GM10266 (cell line): ENCODE measurements around the gene HNMT.

ENCODE experiments used
- DNase-seq: peaks from one replicate; pipeline ENCODE4 v3.0.0; 2012; ENCODE audit errors: extremely low spot score
- CTCF ChIP-seq: IDR thresholded peaks from 2 replicates; pipeline ENCODE4 v1.5.1; 2012; ENCODE audit warnings: mild to moderate bottlenecking, low read depth; ENCODE audit not compliant: control insufficient read depth, insufficient read depth; ENCODE audit errors: missing control alignments

HNMT gene

GRCh38 chr2:137929519-137929916 is 34.8 kb upstream of the HNMT start:
- DNase-seq = no peak

GRCh38 chr2:137930146-137930545 is 34.1 kb upstream of the HNMT start:
- TF ChIP-seq CTCF = no peak
- DNase-seq = no peak

More at GRCh38 chr2:137929519-137929916, 34.8 kb upstream of the HNMT start:
- TF ChIP-seq CTCF = no peak

- no peak for DNase-seq
- no peak for TF ChIP-seq CTCF
These were observed 28.7 kb upstream of the HNMT start for GRCh38 chr2:137935591-137935990.

GRCh38 chr2:137937246-137937645 is 27.0 kb upstream of the HNMT start:
- no peak for DNase-seq
- TF ChIP-seq CTCF = no peak

- TF ChIP-seq CTCF = no peak
- no peak for DNase-seq
These were observed 26.5 kb upstream of the HNMT start for GRCh38 chr2:137937778-137938177.

GRCh38 chr2:137938204-137938603 is 26.1 kb upstream of the HNMT start:
- no peak for DNase-seq
- TF ChIP-seq CTCF = no peak

GRCh38 chr2:137939026-137939425 is 25.2 kb upstream of the HNMT start:
- DNase-seq = no peak
- TF ChIP-seq CTCF = no peak

GRCh38 chr2:137940154-137940553 is 24.1 kb upstream of the HNMT start:
- DNase-seq = no peak
- TF ChIP-seq CTCF = no peak
